HG03432 (cell line): ENCODE results near the gene PM20D2.

Experiments
- ATAC-seq: cut with Tn5 transposase; IDR thresholded peaks from one replicate; pipeline ENCODE4 v1.9.1; 2021; ENCODE audit warnings: mild to moderate bottlenecking, moderate library complexity; ENCODE audit not compliant: unreplicated experiment

Gene PM20D2

DNA sequence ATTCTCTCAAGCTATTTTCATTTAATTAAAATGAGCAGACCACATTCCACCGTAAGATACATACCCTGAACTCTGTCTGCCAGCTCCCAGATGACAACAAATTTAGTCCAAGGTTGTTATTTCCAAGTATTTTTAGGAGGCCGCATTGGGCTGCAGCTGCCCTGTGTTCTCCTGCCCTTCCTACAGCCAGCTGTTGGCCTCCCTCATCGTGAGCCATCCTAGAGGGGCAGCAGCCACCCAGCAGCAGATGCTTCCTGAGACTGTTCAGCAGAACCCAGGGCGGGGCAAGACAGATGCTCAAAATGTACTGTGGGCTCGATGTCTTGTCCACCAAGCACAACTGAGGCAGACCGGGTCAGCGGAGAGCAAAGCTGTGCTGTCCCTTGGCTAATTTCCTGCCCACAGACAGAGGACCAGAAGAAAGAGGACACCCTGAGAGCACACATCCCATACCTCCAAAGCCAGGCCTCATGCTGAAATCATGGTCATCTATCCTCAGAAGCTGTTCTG is 54.9 kb downstream of the PM20D2 start:
- ATAC-seq, result no peak

DNA sequence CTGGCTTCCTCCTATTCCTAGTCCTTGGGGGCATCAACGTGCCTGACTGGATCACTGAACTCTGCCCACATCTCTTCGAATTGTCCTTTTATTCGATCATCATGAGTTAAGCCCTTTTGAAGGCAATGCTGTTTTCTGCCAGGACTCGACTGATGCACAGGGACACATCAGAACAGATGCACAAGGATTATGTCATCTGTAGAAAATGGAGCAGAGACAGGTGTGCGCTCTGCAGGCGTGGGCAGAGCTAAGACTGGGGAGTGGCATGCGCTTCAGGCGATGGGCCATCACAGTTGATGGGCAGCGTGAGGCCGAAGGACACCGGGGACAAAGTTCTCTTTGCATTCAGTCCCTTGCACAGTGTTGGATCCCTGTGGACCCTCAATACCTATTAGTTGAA is 58.2 kb downstream of the PM20D2 start:
- ATAC-seq, result no peak

DNA sequence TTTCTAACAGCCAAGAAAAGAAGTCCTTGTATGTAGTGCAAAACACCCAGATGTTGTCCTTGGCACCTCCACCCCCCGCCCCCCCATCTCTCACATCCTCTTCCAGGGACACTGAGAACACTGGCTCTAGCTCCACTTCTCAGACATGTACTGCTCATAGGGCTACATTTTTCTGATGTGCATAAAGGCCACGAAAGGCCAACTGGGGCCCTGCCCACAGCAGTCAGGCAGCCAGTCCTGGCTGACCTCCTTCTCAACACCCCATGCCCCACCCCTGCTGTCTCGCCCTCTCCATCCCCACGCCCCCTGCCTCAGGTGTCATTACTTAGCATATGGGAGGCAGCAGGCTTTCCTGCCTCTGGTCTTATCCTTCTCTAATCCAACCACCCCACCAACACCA is 60.0 kb downstream of the PM20D2 start:
- ATAC-seq, result no peak

DNA sequence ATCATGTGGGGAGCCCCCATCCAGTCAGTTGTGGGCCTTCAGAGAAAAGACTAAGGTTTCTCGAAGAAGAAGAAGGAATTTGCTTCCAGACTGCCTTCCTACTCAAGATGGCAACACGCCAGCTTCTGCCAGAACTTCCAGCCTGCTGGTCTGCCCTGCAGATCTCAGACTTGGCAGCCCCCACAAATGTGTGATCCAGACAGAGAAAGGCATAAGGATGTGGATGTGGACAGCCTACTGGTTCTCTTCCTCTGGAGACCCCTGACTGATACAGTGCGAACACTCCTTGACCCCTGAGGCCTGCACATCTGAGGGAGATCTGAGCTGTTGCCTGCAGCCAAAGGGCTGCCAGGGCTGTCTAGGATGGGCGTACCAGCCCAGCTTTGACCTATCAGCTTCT is 62.7 kb downstream of the PM20D2 start:
- no peak for ATAC-seq

DNA sequence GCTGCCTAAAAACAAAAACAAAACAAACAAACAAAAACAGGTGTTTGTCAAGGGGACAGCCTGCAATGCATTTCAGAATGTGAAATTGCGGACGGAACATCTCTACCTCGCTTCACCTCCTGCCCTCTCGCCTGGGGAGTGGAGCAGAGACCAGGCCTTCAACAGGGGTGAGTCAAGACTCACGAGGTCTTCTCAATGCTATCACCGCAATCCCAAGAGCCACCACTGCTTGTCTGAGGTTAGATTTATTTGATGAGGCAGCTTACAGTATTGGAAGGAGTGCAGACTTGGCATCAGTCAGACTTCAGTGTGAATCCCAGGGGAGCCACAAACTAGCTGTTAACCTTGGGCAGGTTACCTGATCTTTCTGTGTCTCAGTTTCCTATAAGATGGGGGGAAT is 63.6 kb downstream of the PM20D2 start:
- no peak for ATAC-seq

DNA sequence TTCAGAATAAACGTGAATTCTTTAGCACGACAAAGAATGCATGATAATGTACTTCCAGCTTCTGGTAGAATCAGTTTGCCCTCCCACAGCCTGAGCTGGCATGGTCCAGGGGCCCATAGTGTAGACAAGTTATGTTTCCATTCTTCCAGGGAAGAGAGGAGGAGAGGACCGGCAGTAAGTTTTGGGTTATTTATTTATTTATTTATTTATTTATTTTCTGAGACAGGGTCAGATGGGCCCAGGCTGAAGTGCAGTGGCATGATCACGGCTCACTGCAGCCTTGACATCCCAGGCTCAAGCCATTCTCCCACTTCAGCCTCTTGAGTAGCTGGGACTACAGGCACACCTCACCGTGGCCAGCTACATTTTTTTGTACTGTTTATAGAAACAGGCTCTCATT is 66.6 kb downstream of the PM20D2 start:
- no peak for ATAC-seq

DNA sequence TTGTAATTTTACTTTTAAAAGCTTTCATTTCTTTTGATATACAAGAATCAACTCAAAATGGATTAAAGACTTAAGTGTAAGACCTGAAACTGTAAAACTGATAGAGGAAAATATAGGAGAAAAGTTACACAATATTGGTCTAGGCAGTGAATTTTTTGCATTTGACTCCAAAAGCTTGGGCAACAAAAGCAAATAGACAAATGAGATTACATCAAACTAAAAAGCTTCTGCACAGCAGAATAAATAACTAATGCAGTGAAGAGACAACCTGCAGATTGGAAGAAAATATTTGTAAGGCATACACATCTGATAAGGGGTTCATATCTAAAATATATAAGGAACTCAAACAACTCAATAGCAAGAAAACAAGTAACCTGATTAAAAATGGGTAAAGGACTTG is 68.3 kb downstream of the PM20D2 start:
- no peak for ATAC-seq
